DND-41 (cell line): Measurements from ENCODE around the gene ARHGAP45.

Experiments used
- CTCF ChIP-seq: IDR thresholded peaks from 2 replicates; pipeline ENCODE4 v1.5.1; 2012; ENCODE audit warnings: borderline replicate concordance, low read length, moderate library complexity, mild to moderate bottlenecking; ENCODE audit not compliant: poor library complexity, severe bottlenecking; ENCODE audit errors: extremely low read depth
- EZH2 ChIP-seq: IDR thresholded peaks from 3 replicates; pipeline ENCODE4 v1.6.1; 2012; ENCODE audit warnings: borderline replicate concordance, low read depth, mild to moderate bottlenecking, moderate library complexity, low read length, inconsistent platforms; ENCODE audit not compliant: severe bottlenecking

GRCh38 chr19:1028062-1028926 is 38.7 kb upstream of the ARHGAP45 start:
- TF ChIP-seq CTCF (no peak), EZH2 (no peak)
